ENCODE measurements around the gene CENPX.

The CENPX gene

DNA sequence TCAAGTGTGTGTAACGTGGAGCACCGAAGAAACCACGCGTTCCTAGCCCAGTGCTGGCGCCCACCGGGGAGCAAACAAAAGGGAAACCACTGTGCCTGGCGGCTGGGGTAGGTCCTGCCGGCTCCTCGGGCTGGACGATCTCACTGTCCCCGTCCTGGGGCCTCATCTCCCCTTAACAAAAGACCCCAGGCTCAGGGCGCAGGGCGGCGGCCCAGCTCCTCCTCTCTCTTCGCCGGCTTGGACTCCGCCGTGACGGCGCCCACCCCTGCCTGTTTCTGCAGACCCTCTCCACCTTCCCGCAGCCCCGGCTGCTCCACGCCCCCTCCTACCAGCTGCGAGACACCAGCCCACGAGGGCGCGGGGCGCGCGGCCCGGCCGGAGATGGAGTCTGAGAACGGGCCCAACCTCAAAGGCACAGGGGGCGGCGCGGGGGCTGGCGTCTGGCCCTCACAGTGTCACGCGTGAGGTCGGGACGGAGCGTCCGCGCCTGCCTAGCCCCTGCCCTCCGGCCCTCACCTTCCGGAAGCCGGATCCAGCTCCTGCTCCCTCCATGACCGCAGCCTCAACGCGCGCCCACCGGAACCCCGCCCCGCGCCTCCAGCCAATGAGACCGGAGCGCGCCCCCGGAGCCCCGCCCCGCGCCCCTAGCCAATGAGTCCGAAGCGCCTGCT, at the start of gene CENPX:
TSS of gene CENPX (minus strand) at position 569 of the 671 bp plus-strand sequence. CDS start at position 552, 17 bp downstream.
- DNase-seq (ENCODE audit: low read depth in 2 of 2), result no peak

DNA sequence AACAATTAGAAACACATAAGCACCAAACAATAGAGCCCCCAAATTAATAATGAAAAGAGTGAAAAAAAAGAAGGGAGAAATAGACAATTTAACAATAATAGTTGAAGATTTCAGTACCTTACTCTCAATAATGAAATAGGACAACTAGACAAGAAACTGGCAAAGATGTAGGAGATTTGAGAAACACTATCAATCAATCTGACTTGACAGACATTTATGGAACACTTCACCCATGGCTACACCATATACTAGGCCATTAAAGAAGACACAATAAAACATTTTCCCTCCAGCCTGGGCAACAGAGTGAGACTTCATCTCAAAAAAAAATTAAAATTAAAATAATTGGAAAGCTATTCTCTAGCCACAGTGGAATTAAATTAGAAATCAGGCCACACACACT, 47.9 kb upstream of the CENPX start:
- DNase-seq (ENCODE audit: low read depth in 2 of 2), result no peak

GRCh38 chr17:82065638-82066303, 43.1 kb upstream of the CENPX start, which contains the start of gene DUS1L:
Gene DUS1L (minus strand): TSS chr17:82065804. CDS start chr17:82065059, 745 bp downstream.
- peak; percentile 53 to 61 for DNase-seq (ENCODE audit: low read depth in 2 of 2)

- DNase-seq (ENCODE audit: low read depth in 2 of 2), result no peak
Measured at GRCh38 chr17:82065193-82065637, 42.5 kb upstream of the CENPX start.

DNA sequence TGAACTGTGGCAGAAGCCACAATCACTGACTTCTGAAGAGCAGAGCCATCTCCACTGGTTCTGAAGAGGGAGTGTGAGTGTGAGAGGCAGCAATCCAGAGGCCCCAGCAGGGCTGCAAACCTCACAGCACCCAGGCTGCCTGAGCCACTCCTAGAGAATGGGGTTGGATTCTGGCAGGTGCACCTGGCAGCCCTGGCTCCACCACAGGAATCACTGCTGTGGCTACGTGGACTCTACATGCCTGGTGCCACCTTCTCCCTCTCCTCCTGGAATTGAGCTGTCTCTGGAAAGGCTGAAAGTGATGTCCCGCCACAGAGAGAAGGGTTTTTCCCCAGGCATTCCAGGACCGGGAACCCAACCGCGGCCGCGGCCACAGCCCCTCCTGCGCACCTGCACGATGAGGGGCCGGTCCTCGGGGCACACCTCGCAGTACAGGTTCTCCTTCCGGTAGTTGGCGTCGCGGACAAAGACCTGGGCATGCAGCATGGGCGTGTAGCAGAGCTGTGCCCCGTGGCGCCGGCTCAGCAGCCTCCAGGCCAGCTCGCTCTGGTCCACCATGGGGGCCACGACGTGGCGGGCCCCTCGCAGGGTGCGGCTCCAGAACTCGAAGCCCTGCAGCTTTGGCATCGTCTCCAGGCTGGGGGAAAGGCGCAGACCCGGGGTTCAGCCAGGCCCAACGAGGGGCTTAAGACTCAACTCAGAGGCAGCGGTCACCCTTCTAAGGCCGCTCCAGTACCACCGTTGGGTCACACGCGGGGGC, 41.9 kb upstream of the CENPX start:
- no peak for DNase-seq (ENCODE audit: low read depth in 2 of 2)

GRCh38 chr17:82063424-82064415, 41.0 kb upstream of the CENPX start:
- no peak for DNase-seq (ENCODE audit: low read depth in 2 of 2)

GRCh38 chr17:82062984-82063368, 40.3 kb upstream of the CENPX start:
- no peak for DNase-seq (ENCODE audit: low read depth in 2 of 2)

DNA sequence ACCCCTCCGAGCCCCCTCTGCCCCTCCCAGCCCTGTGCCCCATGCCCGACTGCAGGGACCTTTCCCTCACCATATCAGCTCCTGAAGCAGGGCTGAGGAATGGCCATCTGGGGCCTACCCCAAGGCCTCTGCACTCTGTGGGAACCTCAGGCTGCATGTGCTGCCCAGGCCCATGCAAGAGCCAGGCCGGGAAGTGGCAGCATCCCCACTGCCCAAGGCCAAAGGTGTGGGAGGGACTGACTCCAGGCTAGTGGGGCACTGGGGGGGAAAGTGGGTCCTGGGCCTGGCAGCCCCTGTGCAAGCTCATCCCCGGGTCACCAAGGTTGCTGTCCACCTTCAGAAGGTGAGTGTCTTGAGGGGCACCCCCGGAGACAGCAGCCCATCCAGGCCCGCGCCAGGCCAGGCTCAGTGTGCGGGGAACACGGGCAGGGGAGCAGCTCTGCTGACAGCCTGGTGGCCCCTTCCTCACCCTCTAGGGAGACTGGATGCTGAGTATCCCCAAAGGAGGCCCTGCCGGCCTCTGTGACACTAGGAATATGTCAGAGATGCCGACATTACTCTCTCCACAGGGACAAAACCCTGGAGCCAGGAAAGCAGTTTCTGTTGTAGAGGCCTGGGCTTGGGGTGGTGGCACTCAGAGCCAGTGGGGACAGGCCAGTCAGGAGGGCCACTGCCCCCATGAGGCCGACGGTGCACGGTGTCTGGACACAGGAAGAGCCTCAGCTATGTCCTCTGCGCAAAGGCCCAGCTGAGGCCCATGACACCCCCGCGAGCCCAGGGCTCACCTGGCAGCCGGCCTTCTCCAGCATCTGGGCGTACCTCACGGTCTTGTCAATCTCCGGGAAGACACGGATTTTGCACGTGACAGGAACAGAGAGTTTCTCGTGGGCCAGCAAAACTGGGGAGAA, 39.7 kb upstream of the CENPX start:
- DNase-seq (ENCODE audit: low read depth in 2 of 2), result no peak

DNA sequence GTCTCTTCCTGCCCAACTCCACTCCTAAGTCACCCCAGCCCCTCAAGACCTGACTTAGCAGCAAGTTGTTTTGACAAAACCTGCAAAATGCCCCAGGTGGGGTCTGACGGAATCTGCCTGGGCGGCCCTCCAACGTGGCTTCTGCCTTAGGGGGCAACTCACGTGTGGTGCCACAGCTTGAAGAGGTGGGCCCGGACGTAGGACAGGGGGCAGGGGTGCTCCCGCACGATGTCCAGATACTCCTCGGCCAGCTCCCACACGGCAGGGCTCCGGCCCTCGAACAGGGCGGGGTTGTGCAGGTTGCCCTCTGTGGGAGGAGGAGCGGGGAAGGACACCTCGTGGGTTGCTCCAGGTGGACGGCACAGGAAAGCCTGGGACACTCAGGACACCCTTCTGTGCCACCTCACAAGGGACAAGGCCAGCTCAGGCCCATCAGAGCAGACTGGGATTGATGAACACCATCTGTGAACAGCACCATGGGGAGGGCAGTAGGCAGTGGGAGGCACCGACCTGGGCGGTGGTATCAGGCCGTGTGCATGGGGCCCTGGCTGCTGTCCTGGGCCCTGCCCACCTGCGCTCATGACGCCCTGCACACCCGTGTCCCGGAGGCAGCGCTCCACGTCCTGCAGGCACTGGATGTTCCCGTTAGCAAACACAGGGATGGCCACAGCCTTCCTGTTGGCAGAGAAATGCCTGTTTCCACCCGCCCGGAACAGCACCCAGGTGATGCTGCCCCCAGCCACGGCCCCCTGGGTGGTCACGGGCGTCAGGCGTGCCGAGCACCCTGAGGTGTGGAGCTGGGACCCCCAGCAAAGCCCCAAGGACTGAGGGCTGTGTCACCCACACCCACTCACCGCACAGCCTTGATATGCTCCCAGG, 38.6 kb upstream of the CENPX start:
- no peak for DNase-seq (ENCODE audit: low read depth in 2 of 2)

- DNase-seq (ENCODE audit: low read depth in 2 of 2), result no peak
Measured at GRCh38 chr17:82060614-82061013, 37.9 kb upstream of the CENPX start.

DNA sequence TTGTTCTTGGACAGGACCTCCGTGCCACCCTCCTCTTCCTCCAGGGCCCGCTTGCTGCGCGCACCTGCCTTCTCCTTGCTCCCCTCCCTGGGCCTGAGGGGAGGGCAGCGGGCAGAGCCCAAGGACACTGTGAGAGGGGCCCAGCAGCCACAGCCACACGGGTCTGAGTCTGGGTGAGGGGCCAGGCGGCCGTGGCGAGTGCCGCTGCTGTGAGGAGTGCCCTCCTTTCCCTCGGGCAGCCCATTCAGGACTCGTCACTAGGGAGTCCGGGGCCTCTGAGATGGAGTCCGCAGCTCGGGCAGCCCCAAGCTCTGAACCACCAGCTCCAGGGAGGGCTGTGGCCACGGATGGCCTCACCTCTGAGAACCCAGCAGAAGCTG, 37.3 kb upstream of the CENPX start:
- DNase-seq (ENCODE audit: low read depth in 2 of 2), result no peak

- no peak for DNase-seq (ENCODE audit: low read depth in 2 of 2)
Measured at GRCh38 chr17:82059272-82060000, 36.8 kb upstream of the CENPX start.

- no peak for DNase-seq (ENCODE audit: low read depth in 2 of 2)
Measured at GRCh38 chr17:82058855-82059249, 36.2 kb upstream of the CENPX start.

DNA sequence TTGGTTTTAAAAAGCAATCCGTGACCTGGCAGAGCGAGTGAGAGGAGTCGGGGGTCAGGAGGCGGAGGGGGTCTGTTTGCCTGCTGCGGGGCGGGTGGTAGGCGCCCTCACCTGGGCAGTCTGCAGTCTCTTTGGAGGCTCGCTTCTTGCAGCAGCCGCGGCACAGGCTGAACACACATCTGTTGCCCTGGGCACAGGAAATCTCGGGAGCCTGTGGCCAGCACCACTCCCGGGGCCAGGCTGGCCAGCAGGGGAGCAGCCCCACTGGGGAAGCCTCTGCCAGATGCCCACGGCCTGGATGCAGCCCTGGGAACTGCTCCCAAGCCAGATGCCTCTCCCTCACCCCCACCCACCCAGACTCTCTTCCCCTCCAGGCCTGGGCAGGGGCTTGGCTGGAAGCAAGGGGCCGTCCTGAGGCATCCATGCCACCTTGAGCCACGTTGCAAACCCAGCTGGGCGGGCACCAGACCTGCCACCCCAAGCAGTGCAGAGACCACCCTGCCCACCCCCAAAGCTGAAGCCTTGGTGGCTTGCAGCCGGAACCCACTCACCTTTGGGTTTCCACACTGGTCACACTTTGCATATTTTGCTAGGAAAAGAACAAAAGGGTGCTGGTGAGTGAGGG, 35.7 kb upstream of the CENPX start:
- no peak for DNase-seq (ENCODE audit: low read depth in 2 of 2)

- no peak for DNase-seq (ENCODE audit: low read depth in 2 of 2)
Measured at GRCh38 chr17:82056729-82057621, 34.3 kb upstream of the CENPX start.

DNA sequence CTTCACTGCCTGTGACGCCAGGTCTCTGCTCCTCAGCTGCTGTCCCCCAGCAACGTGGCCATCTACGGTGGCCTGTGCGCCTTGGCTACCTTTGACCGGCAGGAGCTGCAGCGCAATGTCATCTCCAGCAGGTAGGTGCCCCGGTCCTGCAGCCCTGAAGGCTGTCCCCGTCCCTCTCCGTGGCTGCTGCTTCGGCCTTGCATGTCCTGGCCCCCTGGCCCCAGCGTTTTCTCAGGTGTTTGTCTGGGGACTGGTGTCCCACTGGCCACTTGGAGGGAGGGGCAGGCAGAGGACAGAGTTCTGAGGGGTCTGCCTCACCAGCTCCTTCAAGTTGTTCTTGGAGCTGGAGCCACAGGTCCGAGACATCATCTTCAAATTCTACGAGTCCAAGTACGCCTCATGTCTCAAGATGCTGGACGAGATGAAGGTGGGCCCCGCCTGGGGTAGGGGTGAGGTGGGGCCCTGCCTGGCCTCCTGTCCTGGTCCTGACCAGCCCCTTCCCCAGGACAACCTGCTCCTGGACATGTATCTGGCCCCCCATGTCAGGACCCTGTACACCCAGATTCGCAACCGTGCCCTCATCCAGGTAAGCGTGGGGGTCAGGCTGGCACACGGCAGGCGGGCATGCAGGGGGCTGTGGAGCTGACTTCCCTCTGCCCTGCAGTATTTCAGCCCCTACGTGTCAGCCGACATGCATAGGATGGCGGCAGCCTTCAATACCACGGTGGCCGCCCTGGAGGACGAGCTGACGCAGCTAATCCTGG, 33.5 kb upstream of the CENPX start:
- DNase-seq (ENCODE audit: low read depth in 2 of 2), result no peak
